GM18507 (cell line): ENCODE data around the gene ZNF132.
A peak's percentile ranks its signal among the peaks of the same experiment; 100 is the strongest.

Experiments used
- DNase-seq: peaks from one replicate; pipeline ENCODE4 v3.0.0; 2011; ENCODE audit warnings: low read depth; ENCODE audit not compliant: insufficient read length; ENCODE audit errors: extremely low spot score
- FAIRE-seq: peaks from 2 replicates; lab custom pipeline; 2011; peaks lifted over from hg19 to GRCh38; lab: Jason Lieb, UNC

The ZNF132 gene

DNA sequence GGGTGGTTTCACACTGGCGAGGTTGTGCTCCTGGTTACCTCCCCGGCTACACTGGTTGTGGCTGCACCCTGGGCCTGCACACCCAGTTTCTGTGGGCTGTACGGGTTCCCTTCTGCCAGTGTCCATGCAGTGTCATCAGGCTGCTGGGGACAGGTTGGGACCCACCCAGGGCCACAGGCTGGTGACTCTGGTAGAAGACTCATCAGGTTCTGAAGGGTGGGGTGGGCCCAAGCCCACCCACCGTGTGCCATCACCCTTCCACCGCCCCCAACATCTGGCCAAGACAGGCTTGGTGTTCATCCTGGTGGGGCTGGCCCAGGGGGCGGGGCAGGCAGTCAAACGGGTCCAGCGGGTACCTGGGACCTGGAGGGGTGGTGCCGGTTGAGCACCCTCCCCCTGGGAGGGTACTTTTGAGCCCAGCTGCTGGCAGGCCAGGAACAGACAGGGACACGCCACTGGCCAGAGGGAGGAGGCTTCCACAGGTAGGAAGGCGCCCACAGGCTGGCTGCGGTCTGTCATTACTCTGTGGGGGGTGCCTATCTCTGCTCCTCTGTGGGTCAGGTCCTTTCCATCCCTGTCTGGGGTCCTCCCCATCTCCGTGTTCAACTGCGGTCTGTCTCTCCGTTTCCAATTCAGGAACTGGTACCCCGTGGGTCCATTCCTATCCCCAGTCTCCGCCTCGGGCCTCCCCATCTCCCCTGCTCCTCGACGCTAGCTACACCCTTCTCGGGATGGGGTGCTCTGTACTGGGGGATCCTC lies 44.6 kb downstream of the ZNF132 start, which contains the start of gene RNF225:
Gene RNF225 (plus strand): TSS at position 437 of the 759 bp plus-strand sequence. CDS start 434 bp downstream, outside the sequence.
- no peak for DNase-seq

DNA sequence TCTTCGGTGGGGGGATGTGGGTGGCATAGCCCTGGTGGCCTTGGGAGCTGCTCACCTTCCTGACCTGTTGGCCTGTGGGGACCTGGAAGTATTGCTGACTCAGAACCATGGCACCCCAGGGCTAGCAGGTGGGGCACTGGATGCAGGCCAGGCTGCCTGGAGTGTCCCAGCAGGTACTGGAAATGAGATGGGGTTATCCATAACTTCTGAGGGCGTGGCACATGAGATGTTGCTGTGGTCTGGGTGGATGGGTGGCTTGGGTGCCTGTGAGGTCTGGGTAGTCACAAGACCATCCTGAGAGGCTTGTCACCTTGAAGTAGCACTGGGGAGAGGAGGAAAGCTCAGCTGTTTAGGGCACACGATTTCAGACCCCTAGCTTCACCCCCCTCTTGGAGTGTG lies 45.1 kb downstream of the ZNF132 start:
- FAIRE-seq, result no peak
- DNase-seq, result no peak

More for the DNA sequence above, 44.6 kb downstream of the ZNF132 start, which contains the start of gene RNF225:
- no peak for FAIRE-seq

DNA sequence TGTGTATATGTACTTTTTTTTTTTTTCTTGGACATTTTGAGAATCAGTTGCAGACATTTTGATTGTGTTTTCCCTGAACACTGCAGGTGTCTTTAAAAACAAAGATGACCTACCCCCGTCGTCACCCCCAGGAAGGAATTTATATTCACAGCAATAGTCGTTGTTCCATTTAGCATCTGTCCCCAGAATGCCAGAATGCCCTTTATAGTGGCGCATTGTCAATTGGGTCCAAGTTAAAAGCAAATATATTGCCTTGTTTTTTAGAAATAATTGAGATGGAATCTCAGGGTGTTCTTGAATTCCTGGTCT lies 46.3 kb downstream of the ZNF132 start:
- DNase-seq (no peak), FAIRE-seq (no peak)

DNA sequence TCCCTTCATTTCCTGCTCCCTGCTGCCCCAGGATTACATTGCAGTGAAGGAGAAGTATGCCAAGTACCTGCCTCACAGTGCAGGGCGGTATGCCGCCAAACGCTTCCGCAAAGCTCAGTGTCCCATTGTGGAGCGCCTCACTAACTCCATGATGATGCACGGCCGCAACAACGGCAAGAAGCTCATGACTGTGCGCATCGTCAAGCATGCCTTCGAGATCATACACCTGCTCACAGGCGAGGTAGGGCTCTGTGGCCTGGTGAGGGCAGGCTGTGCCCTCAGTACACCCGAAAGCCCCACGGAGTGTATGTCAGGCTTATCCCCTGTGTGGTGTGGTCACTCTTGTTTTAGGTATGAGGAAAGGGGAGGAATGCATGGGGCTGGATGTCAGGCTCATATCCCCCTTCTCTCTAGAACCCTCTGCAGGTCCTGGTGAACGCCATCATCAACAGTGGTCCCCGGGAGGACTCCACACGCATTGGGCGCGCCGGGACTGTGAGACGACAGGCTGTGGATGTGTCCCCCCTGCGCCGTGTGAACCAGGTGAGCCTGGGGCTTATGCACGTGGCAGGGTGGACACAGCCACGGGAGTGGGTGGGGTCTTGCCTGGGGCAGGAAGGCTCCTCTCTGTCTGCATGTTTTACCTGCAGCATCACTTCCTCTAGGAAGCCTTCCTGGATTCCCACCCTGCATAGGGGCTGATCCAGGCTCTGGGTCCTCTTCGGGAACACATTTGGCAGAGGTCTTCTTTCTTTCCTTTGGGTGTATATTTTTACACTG lies 46.8 kb downstream of the ZNF132 start:
- FAIRE-seq (no peak), DNase-seq (no peak)

DNA sequence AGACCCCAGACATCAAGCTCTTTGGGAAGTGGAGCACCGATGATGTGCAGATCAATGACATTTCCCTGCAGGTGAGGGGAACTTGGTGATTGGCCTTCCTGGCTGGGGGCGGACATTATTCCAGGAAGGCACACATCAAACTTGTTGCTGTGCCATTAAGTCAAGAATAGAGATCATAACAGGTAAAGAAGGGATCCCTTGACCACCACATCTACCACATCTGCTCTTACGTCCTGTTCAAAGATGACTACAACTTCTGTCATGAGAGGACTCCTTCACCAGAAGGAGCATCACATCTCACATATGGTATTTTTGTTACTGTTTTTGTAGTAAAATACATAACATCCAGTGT lies 51.8 kb downstream of the ZNF132 start:
- DNase-seq, result no peak
- FAIRE-seq, result no peak

DNA sequence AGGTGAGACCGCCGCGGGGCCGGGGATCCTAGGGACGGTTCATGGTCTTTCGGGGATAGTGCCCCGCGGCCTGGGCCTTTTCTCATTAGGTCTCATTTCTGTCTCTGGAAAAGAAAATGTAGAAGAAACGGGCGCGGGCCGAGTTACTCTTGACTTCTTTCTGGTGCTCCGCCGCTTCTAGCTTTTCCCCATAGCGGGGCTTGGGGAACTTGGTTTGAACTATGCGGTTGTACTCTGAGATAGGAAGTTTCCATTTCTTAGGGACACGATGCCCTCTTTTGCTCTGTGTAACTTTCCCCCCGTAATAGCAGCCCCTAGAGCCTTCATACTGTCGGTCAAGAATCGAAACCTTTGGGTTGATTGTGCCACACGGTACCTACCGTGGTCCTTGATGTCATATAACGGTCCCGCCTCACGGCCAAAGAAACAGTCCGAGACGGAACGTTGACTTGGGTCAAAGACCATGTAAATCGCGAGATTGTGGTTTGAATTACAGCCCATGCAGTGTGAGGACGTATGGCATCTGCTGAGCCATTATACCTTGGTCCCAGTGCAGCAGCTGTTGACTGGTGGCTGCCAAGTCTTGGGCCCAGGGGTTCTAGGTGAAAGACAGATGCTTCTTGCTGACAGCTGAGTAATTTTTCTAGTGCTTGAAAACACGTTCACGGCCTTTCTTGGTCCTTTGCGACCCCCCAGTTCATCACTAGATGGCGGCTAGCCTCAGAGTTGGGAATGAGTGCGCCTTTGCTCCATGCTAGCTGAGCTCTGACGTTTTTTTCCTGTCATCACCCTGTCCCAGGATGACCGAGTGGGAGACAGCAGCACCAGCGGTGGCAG lies 52.4 kb downstream of the ZNF132 start:
- FAIRE-seq, result no peak
- DNase-seq, result no peak

DNA sequence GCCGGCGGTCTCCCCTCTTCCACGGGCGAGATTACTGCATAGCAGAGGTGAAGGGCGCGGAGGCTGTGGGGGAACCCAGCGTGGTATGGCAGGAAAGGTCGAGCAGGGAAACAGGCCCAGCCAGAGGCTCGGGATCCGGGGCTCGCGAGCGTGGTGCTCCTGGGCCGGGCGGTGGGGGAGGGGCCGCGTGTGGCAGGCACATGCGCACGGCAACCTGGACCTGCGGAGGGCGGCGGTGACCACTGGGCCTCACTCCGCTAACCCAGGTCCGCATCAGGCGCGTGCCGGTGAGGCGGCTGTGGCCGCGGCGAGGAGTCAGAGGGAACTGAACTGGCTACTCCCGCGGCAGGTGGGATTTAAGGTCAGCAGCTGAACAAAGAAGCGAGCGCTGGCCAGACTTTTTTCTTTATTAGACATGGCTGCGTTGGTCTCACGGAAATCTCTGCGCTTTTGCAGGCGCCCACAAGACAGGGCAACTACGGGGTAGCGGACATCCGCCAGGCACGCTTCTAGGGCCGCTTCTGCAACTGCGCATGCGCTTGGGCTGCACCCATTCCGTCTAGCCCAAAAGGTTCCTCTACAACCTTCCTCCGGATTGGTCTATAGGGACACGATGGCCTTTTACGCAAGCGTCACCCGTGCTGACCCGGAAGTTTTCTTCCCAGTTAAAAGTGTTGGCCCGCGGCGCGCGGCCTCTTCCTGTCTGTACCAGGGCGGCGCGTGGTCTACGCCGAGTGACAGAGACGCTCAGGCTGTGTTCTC lies 53.2 kb downstream of the ZNF132 start, which contains the start of gene RPS5:
Gene RPS5 (plus strand): TSS at position 694 of the 762 bp plus-strand sequence. CDS start 869 bp downstream, outside the sequence.
- FAIRE-seq, result peak; percentile 99
- peak; percentile 99 for DNase-seq

DNA sequence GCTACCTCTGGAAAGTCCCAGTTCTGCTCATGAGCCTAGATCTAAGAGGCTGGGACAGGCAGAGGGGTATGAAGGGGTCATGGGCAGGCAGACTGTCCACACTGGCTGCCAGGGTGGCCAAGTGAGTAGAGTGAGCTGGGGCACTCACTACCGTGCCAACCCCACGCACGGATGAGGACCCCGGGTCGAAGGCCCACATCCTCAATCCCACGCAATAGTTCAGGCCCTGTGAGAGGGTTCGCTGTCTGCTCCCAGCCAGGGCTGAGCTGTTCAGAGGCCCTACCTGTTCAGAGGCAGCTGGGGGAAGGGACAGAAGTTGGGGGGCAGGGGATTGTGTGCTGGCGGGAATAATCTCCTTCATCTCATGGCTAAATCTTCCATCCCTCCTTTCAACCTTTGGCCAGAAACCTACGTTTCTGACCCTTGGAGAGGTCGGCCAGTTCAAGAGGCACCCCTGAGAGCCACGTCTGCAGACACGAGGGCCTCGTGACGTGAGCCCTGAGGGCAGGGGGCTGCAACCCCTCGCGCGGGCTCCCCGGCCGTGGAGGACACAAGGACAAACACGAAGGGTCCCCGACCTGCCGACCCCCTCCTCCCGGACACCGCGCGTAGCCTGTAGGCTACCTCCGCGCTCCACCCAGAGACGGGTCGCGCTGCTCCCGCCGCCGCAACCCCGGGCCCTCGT lies 53.9 kb downstream of the ZNF132 start:
- FAIRE-seq (no peak), DNase-seq (no peak)

DNA sequence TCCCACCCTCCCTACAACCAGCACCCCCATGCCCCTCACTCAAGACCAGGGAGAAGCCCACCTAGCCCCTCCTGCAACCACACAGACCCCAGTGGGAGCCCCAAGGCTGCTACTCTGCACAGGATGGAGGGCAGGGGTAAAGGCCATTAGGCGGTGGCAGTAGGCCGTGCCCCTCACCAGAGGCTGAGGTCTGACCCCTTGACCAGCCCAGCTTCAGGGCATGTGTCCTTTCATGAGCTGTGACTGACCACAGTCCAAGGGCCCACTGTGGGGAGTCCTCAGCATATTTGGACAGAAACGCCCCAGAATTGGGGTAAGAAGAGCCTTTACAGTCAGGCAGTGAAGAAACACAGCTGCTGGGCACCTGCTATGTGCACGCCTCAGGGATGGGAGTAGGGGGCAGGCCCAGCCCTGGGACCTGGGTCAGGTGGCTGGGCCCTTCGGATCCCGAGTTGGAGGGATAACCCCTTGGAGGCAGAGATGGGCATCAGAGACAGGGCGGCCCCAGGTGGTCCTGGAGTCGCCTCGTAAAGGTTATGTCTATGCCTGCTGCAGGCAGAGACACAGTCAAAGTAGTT lies 54.6 kb downstream of the ZNF132 start:
- DNase-seq (no peak), FAIRE-seq (no peak)

DNA sequence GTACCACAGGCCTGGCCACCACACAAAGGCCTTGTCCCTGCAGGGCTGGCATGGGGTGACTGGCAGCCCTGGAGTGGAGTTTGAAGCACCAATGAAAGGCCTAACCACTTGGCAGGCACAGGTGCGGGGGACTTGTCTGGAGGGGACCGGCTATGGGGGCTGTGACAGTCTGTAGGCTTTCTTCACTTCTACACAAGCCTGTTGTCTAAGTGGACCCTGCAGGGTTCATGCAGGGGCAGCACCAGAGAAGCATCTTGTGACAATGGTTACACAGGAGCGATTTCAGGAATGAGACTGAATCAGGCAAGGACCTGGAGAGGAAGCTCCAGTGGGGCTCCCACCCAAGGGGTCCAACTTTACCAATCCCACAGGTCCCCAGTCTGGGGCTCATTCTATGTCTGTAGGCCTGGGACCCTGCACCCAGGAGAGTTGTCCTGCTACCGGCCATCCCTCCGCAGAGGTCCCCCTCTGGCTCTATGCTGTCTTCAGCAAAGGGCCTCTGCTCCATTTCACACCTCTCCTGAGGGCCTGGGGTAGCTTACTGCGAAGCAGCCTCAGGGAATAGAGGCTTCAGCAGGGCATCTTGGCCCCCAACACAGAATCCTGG lies 56.9 kb downstream of the ZNF132 start:
- no peak for FAIRE-seq
- DNase-seq, result no peak
